C4-2B (cell line): ENCODE results near the gene GRM4.

Experiments used
- ZFX ChIP-seq: fragments of 450-650 bp; IDR thresholded peaks from 2 replicates; pipeline ENCODE4 v1.6.1; 2017
- TF ChIP-seq, protein P1 (sequence below): fragments of 450-650 bp; conservative IDR thresholded peaks from 2 replicates; pipeline ENCODE4 v1.5.1; 2017; ENCODE audit warnings: mild to moderate bottlenecking

DNA sequence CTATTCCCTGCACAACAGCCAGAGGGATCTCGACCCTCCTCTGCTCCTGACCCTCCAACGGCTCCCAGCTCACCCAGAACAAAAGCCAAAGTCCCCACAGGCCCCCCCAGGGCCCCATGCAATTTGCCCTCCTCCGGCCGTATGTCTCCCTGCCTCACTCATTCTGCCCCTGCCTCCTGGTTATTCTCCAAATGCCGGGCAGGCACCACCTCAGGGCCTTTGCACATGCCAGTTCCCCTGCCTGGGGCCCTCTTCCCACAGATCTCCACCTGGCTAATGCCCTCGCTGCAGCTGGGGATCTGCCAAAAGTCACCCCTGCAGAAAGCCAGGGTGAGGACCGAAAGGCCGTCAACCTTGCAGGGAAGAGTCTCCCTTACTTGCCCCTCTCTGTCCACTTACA lies 66.0 kb downstream of the GRM4 start:
- TF ChIP-seq, protein P1, sequence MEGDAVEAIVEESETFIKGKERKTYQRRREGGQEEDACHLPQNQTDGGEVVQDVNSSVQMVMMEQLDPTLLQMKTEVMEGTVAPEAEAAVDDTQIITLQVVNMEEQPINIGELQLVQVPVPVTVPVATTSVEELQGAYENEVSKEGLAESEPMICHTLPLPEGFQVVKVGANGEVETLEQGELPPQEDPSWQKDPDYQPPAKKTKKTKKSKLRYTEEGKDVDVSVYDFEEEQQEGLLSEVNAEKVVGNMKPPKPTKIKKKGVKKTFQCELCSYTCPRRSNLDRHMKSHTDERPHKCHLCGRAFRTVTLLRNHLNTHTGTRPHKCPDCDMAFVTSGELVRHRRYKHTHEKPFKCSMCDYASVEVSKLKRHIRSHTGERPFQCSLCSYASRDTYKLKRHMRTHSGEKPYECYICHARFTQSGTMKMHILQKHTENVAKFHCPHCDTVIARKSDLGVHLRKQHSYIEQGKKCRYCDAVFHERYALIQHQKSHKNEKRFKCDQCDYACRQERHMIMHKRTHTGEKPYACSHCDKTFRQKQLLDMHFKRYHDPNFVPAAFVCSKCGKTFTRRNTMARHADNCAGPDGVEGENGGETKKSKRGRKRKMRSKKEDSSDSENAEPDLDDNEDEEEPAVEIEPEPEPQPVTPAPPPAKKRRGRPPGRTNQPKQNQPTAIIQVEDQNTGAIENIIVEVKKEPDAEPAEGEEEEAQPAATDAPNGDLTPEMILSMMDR = no peak
- TF ChIP-seq ZFX = no peak
